Breast epithelium (tissue), 4 donors: ENCODE measurements around the gene REPS2. TPM values are rescaled to one million over a fixed set of nuclear protein-coding genes. Genes with fewer than 3 reads are reported as not detected.

Source experiments
- DNase-seq, 2 donors: peaks; one replicate each; pipeline ENCODE4 v3.0.0-alpha.2; 2019; ENCODE audit warnings: low spot score in 2 of 2
- H3K27ac ChIP-seq, 2 donors: fragments of 200-600 bp; sonication (generic) in 1 of 2; one replicate each; pipeline ENCODE4 v1.5.1; 2016 to 2019; ENCODE audit warnings: mild to moderate bottlenecking in 1 of 2
- H3K27me3 ChIP-seq, 2 donors: fragments of 200-600 bp; sonication (generic) in 1 of 2; one replicate each; pipeline versions ENCODE4 v1.5.1 to v1.6.0; 2017 to 2019; ENCODE audit warnings: control low read depth in 1 of 2, mild to moderate bottlenecking in 1 of 2
- H3K36me3 ChIP-seq: fragments of 200-600 bp; one replicate; pipeline ENCODE4 v1.5.1; 2019
- H3K4me1 ChIP-seq, 2 donors: fragments of 200-600 bp; sonication (generic); one replicate each; pipeline ENCODE4 v1.5.1; 2016 to 2019; ENCODE audit warnings: control low read depth in 1 of 2
- H3K4me3 ChIP-seq, 3 donors: fragments of 200-600 bp; sonication (generic); 1 replicate in 2 of 3; 2 replicates in 1 of 3; pipeline ENCODE4 v1.5.1; 2016 to 2019; ENCODE audit warnings: mild to moderate bottlenecking in 3 of 3, moderate library complexity in 2 of 3
- H3K9me3 ChIP-seq, 2 donors: fragments of 200-600 bp; sonication (generic) in 1 of 2; one replicate each; pipeline ENCODE4 v1.5.1; 2016 to 2019; ENCODE audit warnings: control low read depth in 1 of 2
- CTCF ChIP-seq, 3 donors: fragments of 450-650 bp; IDR thresholded peaks; one replicate each; pipeline ENCODE4 v1.5.1; 2016 to 2017; ENCODE audit warnings: antibody characterized with exemption in 3 of 3, mild to moderate bottlenecking in 3 of 3, moderate library complexity in 3 of 3
- POLR2A ChIP-seq: fragments of 450-650 bp; IDR thresholded peaks from one replicate; pipeline ENCODE4 v1.6.1; 2016; ENCODE audit warnings: antibody characterized with exemption, mild to moderate bottlenecking, moderate library complexity
- POLR2AphosphoS5 ChIP-seq, 3 donors: sonication (generic); formaldehyde crosslinking; IDR thresholded peaks; one replicate each; pipeline ENCODE4 v1.6.1; 2017; ENCODE audit warnings: antibody characterized with exemption in 3 of 3
- intact Hi-C: fragments of 100-400 bp; cut with DNase I; formaldehyde crosslinking; loops from one replicate; pipeline ENCODE4 v1.15.1; 2023; ENCODE audit warnings: low total_unique reads
- total RNA-seq, 3 donors: library from RNA; depleted of rRNA; stranded (reverse); fragments of >200 nt; gene quantifications; one replicate each; pipeline ENCODE4 v1.1.0, GENCODE V29; 2016

The REPS2 gene
- total RNA-seq, 3 donors from 2014 or later, result 9.6 to 21.4 (median 13.1) TPM

- H3K27ac ChIP-seq, result no peak overlapping the region
- intact Hi-C loops, result no loop called here
- H3K4me1 ChIP-seq, result no peaks in the 10 kb centered on the region
- no peaks in the 10 kb centered on the region for H3K36me3 ChIP-seq
- no peak overlapping the region for H3K4me3 ChIP-seq
- no peak for DNase-seq
- H3K9me3 ChIP-seq, result no peaks in the 10 kb centered on the region
- H3K27me3 ChIP-seq, result peaks cover 0 to 38% of the 10 kb centered on the region in 2 donors
- TF ChIP-seq CTCF (IDR thresholded peaks at IDR 0.05) (no peak), POLR2AphosphoS5 (IDR thresholded peaks at IDR 0.05) (no peak), POLR2A (no peak)
Observed at GRCh38 chrX:17183566-17183965, 237.1 kb downstream of the REPS2 start.

GRCh38 chrX:17185431-17185830 lies 239.0 kb downstream of the REPS2 start:
- Histone ChIP-seq H3K4me3 (no peak overlapping the region), H3K36me3 (no peaks in the 10 kb centered on the region), H3K9me3 (no peaks in the 10 kb centered on the region), H3K4me1 (no peaks in the 10 kb centered on the region), H3K27me3 (peaks cover 0 to 34% of the 10 kb centered on the region in 2 donors), H3K27ac (no peak overlapping the region)
- TF ChIP-seq POLR2A, result no peak
- TF ChIP-seq POLR2AphosphoS5 (IDR thresholded peaks at IDR 0.05), result no peak
- no peak for TF ChIP-seq CTCF (IDR thresholded peaks at IDR 0.05)
- no peak for DNase-seq
- intact Hi-C loops, result no loop called here

GRCh38 chrX:17187136-17187756 lies 240.8 kb downstream of the REPS2 start:
- H3K4me3 ChIP-seq, result no peak overlapping the region
- H3K36me3 ChIP-seq, result no peaks in the 10 kb centered on the region
- DNase-seq, result no peak
- TF ChIP-seq POLR2A (no peak), POLR2AphosphoS5 (IDR thresholded peaks at IDR 0.05) (no peak), CTCF (IDR thresholded peaks at IDR 0.05) (no peak)
- H3K9me3 ChIP-seq, result no peaks in the 10 kb centered on the region
- no peak overlapping the region for H3K27ac ChIP-seq
- intact Hi-C loops, result no loop called here
- no peaks in the 10 kb centered on the region for H3K4me1 ChIP-seq
- peaks cover 0 to 22% of the 10 kb centered on the region in 2 donors for H3K27me3 ChIP-seq

- TF ChIP-seq POLR2AphosphoS5 (IDR thresholded peaks at IDR 0.05), result no peak
- no peak for TF ChIP-seq CTCF (IDR thresholded peaks at IDR 0.05)
- TF ChIP-seq POLR2A, result no peak
- Histone ChIP-seq H3K27me3 (peaks cover 0 to 2% of the 10 kb centered on the region in 2 donors), H3K9me3 (no peaks in the 10 kb centered on the region), H3K36me3 (no peaks in the 10 kb centered on the region), H3K4me1 (no peaks in the 10 kb centered on the region), H3K4me3 (no peak overlapping the region), H3K27ac (no peak overlapping the region)
- DNase-seq, result no peak
- intact Hi-C loops, result no loop called here
Observed at GRCh38 chrX:17192106-17192505, 245.6 kb downstream of the REPS2 start.

Other genes with a start within 250 kb of the REPS2 start
- gene CTPS2, start 234.0 kb upstream of the REPS2 start, total RNA-seq, result 10 to 100 TPM; 12.3 to 26.3 (median 21.0) TPM
- gene SYAP1, start 227.0 kb upstream of the REPS2 start, total RNA-seq, result 10 to 100 TPM; 17.4 to 30.4 (median 26.2) TPM
- 10 to 100 TPM; 23.7 to 31.5 (median 25.2) TPM for gene TXLNG, start 160.2 kb upstream of the REPS2 start, total RNA-seq
- 10 to 100 TPM; 79.3 to 89.5 (median 86.4) TPM for gene RBBP7, start 76.3 kb upstream of the REPS2 start, total RNA-seq